ENCODE data around the gene ABHD10. TPM values are rescaled to one million over a fixed set of nuclear protein-coding genes. Genes with fewer than 3 reads are reported as not detected.

The ABHD10 gene
- total RNA-seq, 1 experiment from 2014 or later, result 21.8 TPM

GRCh38 chr3:111993038-111993437, 14.2 kb downstream of the ABHD10 start:
- Histone ChIP-seq H3K79me1 (ENCODE audit: insufficient read depth, low read depth, low read length, poor library complexity, severe bottlenecking) (no peaks in the 10 kb centered on the region), H4K20me1 (ENCODE audit: control insufficient read depth, insufficient read depth, insufficient read length) (no peaks in the 10 kb centered on the region), H2AFZ (ENCODE audit: low read length) (no peak overlapping the region), H3K14ac (ENCODE audit: insufficient read depth, low read length) (no peak overlapping the region), H3K23me2 (ENCODE audit: insufficient read length, low read depth, low read length, poor library complexity, severe bottlenecking) (no peaks in the 10 kb centered on the region), H3K9ac (ENCODE audit: extremely low read depth, insufficient read length, low read length) (no peak overlapping the region), H4K5ac (ENCODE audit: insufficient read length, low read depth, low read length) (no peak overlapping the region), H4K8ac (replicated peaks; ENCODE audit: insufficient read length, low read depth, low read length) (no peak overlapping the region), H3K4ac (ENCODE audit: low read depth, low read length) (no peak overlapping the region), H3K27ac (ENCODE audit: insufficient read length, low read depth, low read length) (no peak overlapping the region), H2BK20ac (ENCODE audit: low read depth, low read length, poor library complexity, severe bottlenecking) (no peak overlapping the region), H3K27me3 (ENCODE audit: insufficient read depth, low read length) (no peaks in the 10 kb centered on the region), H2AK5ac (ENCODE audit: insufficient read length, low read length) (no peak overlapping the region), H3K4me2 (ENCODE audit: insufficient read depth, insufficient read length, low read length) (no peak overlapping the region), H3K79me2 (ENCODE audit: insufficient read depth, low read length) (no peaks in the 10 kb centered on the region), H2BK12ac (ENCODE audit: insufficient read length, low read depth, low read length) (no peak overlapping the region), H3K9me3 (ENCODE audit: control insufficient read depth, low read depth, low read length) (no peaks in the 10 kb centered on the region), H3K23ac (ENCODE audit: insufficient read length, low read depth, low read length) (no peak overlapping the region), H2BK15ac (ENCODE audit: low read depth, low read length) (no peak overlapping the region), H3K4me1 (ENCODE audit: insufficient read depth, low read length) (0 out of 2 replicates have a peak, but pooled peaks cover 2% of the 10 kb centered on the region), H3K18ac (ENCODE audit: insufficient read length, low read depth, low read length) (no peak overlapping the region), H4K91ac (ENCODE audit: insufficient read length, low read depth, low read length) (no peak overlapping the region), H3K56ac (ENCODE audit: insufficient read length, low read depth, low read length) (no peak overlapping the region), H3T11ph (ENCODE audit: low read length) (no peak overlapping the region), H2BK5ac (ENCODE audit: insufficient read length, low read length) (no peak overlapping the region), H2BK120ac (ENCODE audit: low read depth, low read length, poor library complexity, severe bottlenecking) (no peak overlapping the region)
- Mint-ChIP-seq H3K4me3 (no peak overlapping the region), H3K27me3 (ENCODE audit: low read depth) (peaks cover 11% of the 10 kb centered on the region), H3K27ac (no peak overlapping the region), H3K4me1 (peaks cover 9 to 12% of the 10 kb centered on the region in 2 experiments), H3K9me3 (no peaks in the 10 kb centered on the region), H3K36me3 (ENCODE audit: insufficient read depth in 1 of 3, low read depth in 3 of 3) (peaks cover 0 to 8% (median 8%) of the 10 kb centered on the region in 3 experiments; a peak in 5 of 7 replicates)
- no peak for DNase-seq
- TF ChIP-seq CTCF (conservative IDR thresholded peaks at IDR 0.05), result no peak
- WGBS (ENCODE audit: extremely low coverage, insufficient read length, low lambda C conversion rate), result no CpG with 5 or more reads among the region's 2 CpGs
